Muscle of back (tissue), 11 donors: Measurements from ENCODE around the gene CAND2. TPM values are rescaled to one million over a fixed set of nuclear protein-coding genes. Genes with fewer than 3 reads are reported as not detected.

Experiments used
- DNase-seq, 3 donors: peaks; one replicate each; pipeline versions ENCODE4 v3.0.0 to v3.0.0-alpha.2; 2013
- polyA plus RNA-seq, 10 donors: library from polyadenylated mRNA; unstranded; fragments of 120-200 nt; gene quantifications; one replicate each; pipeline ENCODE4 v1.2.1, GENCODE V29; 2013; ENCODE audit not compliant: insufficient read length in 10 of 10

Gene CAND2
- polyA plus RNA-seq, 10 donors: 20.0 to 43.7 (median 40.0) TPM

GRCh38 chr3:12799525-12800440 is 3.3 kb downstream of the CAND2 start:
- no peak for DNase-seq

DNA sequence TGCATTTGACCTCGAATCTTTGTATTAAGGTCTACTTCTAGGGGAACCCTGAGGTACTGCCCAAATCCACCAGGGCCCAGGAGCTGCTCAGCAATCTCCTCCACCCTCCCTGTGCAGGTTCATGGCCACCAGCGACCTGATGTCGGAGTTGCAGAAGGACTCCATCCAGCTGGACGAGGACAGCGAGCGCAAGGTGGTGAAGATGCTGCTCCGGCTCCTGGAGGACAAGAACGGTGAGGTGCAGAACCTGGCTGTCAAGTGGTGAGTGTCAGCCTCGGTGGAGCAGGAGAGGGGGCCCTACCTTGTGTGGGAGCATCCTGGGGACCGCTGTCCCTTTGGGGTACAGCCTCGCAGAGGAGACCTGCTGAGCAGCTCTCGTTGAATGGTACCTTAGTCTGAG is 6.9 kb downstream of the CAND2 start:
- DNase-seq: no peak

DNA sequence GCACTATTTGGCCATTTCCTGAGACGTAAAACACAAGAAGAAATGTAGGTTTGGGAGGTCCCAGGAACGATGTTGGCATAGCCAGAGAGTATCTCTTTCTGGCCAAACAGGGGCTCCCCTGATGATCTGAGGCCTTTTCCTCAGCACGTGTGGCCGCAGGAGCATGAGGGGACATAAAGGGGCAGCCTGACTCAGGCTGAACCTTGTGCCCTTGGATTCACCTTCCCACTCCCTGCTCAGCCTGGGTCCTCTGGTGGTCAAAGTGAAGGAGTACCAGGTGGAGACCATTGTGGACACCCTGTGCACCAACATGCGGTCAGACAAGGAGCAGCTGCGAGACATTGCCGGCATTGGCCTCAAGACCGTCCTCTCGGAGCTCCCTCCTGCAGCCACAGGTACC is 10.6 kb downstream of the CAND2 start:
- no peak for DNase-seq

GRCh38 chr3:12807601-12808359 is 11.3 kb downstream of the CAND2 start:
- no peak for DNase-seq

GRCh38 chr3:12808587-12808986 is 12.1 kb downstream of the CAND2 start:
- DNase-seq: no peak

- no peak for DNase-seq
Measured at GRCh38 chr3:12809001-12809400, 12.5 kb downstream of the CAND2 start.

GRCh38 chr3:12809435-12809834 is 13.0 kb downstream of the CAND2 start:
- DNase-seq: no peak

DNA sequence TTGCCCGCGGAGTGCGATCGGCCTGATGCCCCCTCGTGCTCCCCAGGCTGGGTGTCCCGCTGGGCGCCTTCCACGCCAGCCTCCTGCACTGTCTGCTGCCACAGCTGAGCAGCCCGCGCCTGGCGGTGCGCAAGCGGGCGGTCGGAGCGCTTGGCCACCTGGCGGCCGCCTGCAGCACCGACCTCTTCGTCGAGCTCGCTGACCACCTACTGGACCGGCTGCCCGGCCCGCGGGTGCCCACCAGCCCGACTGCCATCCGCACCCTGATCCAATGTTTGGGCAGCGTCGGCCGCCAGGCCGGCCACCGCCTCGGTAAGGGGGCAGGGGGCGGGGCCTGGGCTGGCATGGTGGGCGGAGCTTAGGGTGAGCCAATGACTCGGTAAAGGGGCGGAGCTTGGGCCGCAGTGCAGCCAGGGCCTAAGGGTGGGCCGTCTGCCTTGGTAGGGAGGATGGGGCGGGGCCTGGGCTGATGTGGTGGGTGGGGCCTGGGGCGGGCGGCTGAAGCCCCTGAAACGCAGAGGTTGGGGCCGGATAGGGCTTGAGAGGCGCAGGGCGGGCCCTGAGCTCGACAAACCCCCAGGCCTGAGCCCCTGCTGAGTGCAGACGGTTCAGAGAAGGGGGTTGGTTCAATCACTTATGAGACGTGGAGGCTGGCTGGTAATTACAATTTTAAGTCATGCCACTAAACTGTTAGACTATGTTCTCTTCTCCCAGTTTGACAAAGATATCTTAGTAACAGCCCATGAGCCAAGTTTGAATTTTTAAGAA is 13.7 kb downstream of the CAND2 start:
- DNase-seq: peak; percentile 91 to 98 (median 94)

DNA sequence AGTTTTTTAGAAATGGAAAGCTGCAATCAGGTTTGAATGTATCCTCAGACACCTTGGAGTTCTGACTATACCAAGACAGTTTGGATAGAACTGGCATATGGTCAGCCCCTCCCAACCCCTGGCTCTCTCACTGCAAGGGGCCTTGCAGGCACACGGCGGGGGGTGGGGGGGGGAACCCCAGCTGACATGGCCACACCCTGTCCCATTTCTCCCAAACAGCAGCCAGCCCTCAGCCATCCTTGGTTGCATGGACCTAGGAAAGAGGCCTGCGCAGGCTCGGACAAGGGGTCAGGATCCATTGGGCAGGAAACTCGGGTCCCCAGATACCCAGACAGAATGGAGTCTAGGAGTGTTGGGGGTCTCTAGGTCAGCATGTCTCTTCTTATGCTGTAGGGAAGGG is 14.5 kb downstream of the CAND2 start:
- no peak for DNase-seq

GRCh38 chr3:12812812-12813211 is 16.3 kb downstream of the CAND2 start:
- no peak for DNase-seq

- no peak for DNase-seq
Measured at GRCh38 chr3:12813967-12814366, 17.5 kb downstream of the CAND2 start.

DNA sequence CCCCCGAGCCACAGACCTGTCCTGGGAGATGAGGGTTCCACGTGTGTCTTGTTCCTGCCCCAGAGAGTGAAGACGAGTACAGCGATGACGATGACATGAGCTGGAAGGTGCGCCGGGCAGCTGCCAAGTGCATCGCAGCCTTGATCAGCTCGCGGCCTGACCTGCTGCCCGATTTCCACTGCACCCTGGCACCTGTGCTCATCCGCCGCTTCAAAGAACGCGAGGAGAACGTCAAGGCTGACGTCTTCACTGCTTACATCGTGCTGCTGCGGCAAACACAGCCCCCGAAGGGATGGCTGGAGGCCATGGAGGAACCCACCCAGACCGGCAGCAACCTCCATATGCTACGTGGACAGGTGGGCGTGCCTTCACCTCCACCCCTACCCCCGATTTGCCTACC is 18.6 kb downstream of the CAND2 start:
- no peak for DNase-seq

DNA sequence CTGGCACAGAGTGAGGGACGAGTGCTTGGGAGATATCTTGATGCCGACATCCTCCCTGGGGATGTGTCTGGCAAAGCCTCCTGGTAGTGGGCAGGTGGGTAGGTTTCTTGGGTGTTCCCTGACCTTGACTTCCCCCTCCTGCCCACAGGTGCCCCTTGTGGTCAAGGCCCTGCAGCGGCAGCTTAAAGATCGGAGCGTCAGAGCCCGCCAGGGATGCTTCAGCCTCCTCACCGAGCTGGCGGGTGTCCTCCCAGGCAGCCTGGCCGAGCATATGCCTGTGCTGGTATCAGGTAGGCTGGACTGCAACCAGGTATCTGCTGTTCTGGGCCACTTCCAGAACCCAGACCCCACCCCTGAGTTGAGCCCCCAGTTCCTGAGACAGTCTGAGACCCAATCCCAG is 19.2 kb downstream of the CAND2 start:
- DNase-seq: no peak

- DNase-seq: no peak
Measured at GRCh38 chr3:12816521-12817342, 20.3 kb downstream of the CAND2 start.

DNA sequence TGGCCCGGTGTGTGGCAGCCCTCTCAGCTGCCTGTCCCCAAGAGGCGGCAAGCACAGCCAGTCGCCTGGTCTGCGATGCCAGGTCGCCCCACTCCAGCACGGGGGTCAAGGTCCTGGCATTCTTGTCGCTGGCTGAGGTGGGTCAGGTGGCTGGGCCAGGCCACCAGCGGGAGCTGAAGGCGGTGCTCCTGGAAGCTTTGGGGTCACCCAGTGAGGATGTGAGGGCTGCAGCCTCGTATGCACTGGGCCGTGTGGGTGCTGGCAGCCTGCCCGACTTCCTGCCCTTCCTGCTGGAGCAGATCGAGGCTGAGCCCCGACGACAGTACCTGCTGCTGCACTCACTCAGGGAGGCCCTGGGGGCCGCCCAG is 20.8 kb downstream of the CAND2 start:
- DNase-seq: no peak

DNA sequence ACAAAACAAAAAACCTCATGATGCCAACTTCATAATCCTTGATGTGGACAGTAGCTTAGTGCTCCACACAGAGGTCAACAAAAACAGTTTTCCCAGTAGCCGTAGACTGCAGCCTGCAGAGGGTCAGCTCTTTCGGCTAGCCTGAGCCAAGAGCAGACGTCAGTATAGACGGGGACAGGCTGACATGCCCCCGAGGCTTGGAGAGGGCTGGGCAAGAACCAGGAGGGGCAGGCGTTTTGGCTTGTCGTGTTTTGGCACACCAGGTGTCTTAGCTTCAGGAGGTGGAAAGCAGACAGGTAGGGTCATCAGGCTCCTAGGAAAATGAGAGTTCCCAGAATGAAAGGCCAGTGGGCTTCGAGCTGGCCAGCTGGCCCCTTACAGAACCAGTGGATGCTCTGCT is 21.8 kb downstream of the CAND2 start:
- no peak for DNase-seq

GRCh38 chr3:12818773-12819172 is 22.3 kb downstream of the CAND2 start:
- DNase-seq: no peak

- no peak for DNase-seq
Measured at GRCh38 chr3:12822725-12823373, 26.4 kb downstream of the CAND2 start.

DNA sequence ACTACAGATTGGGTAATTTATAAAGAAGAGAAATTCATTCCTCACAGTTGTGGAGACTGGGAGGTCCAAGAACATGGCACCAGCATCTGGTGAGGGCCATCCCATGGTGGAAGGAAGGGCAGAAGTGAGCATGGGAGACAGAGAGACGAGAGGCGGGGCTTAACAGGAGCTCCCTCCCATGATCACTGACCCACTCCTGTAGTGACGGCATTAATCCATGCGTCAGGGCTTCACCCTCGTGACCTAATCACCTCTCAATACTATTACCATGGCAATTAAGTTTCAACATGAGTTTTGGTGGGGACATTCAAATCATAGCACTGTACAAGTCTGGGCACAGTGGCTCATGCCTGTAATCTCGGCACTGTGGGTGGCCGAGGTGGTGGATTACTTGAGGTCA is 27.8 kb downstream of the CAND2 start:
- no peak for DNase-seq

GRCh38 chr3:12825156-12825555 is 28.7 kb downstream of the CAND2 start:
- DNase-seq: no peak

GRCh38 chr3:12828751-12829150 is 32.3 kb downstream of the CAND2 start:
- DNase-seq: no peak
